Keratinocyte (primary cell): Measurements from ENCODE around the gene MLX. TPM values are rescaled to one million over a fixed set of nuclear protein-coding genes. Genes with fewer than 3 reads are reported as not detected.

Source experiments
- DNase-seq: peaks from one replicate; pipeline ENCODE4 v3.0.0-alpha.2; 2011; ENCODE audit warnings: low read depth, missing footprints, low spot score
- FAIRE-seq: peaks from 2 replicates; lab custom pipeline; 2011; peaks lifted over from hg19 to GRCh38; lab: Jason Lieb, UNC
- H2AFZ ChIP-seq: 2 replicates; pipeline ENCODE4 v1.6.0; 2012; ENCODE audit warnings: low read length, control low read depth, inconsistent platforms; ENCODE audit not compliant: control insufficient read depth
- H3K27ac ChIP-seq: 2 replicates; pipeline ENCODE4 v1.5.1; 2011; ENCODE audit warnings: low read length; ENCODE audit not compliant: control insufficient read depth, insufficient read depth
- H3K27me3 ChIP-seq: 3 replicates; pipeline ENCODE4 v1.6.0; 2011; ENCODE audit warnings: low read length; ENCODE audit not compliant: control insufficient read depth, insufficient read depth; ENCODE audit errors: extremely low read depth
- H3K36me3 ChIP-seq, 2 experiments: 2 replicates in 1 of 2; 3 replicates in 1 of 2; pipeline ENCODE4 v1.5.1; 2011; ENCODE audit warnings: low read length in 2 of 2, mild to moderate bottlenecking in 1 of 2; ENCODE audit not compliant: control insufficient read depth in 2 of 2, insufficient read depth in 2 of 2; ENCODE audit errors: extremely low read depth in 1 of 2
- H3K4me1 ChIP-seq: 3 replicates; pipeline ENCODE4 v1.5.1; 2011; ENCODE audit warnings: low read length; ENCODE audit not compliant: control insufficient read depth, insufficient read depth; ENCODE audit errors: extremely low read depth
- H3K4me2 ChIP-seq: 3 replicates; pipeline ENCODE4 v1.6.0; 2011; ENCODE audit warnings: low read depth, low read length; ENCODE audit not compliant: control insufficient read depth, insufficient read depth; ENCODE audit errors: extremely low read depth
- H3K4me3 ChIP-seq, 3 experiments: fragments of 200-600 bp in 1 of 3; sonication (generic) in 1 of 3; 2 replicates in 2 of 3; 3 replicates in 1 of 3; pipeline ENCODE4 v1.5.1; 2011 to 2016; ENCODE audit warnings: low read length in 3 of 3, mild to moderate bottlenecking in 3 of 3, control low read depth in 2 of 3, inconsistent platforms in 1 of 3, low read depth in 1 of 3, mixed read lengths in 1 of 3, mixed run types in 1 of 3, moderate library complexity in 1 of 3; ENCODE audit not compliant: control insufficient read depth in 2 of 3, insufficient read depth in 2 of 3; ENCODE audit errors: extremely low read depth in 1 of 3
- H3K79me2 ChIP-seq: 2 replicates; pipeline ENCODE4 v1.6.0; 2012; ENCODE audit warnings: low read length; ENCODE audit not compliant: control insufficient read depth, insufficient read depth
- H3K9ac ChIP-seq: 3 replicates; pipeline ENCODE4 v1.6.0; 2011; ENCODE audit warnings: low read length; ENCODE audit not compliant: control insufficient read depth, insufficient read depth; ENCODE audit errors: extremely low read depth
- H3K9me1 ChIP-seq: 3 replicates; pipeline ENCODE4 v1.6.0; 2011; ENCODE audit warnings: low read length; ENCODE audit not compliant: control insufficient read depth, insufficient read depth; ENCODE audit errors: extremely low read depth
- H3K9me3 ChIP-seq: 2 replicates; pipeline ENCODE4 v1.5.1; 2012; ENCODE audit warnings: low read depth, low read length; ENCODE audit not compliant: control insufficient read depth
- H4K20me1 ChIP-seq: 3 replicates; pipeline ENCODE4 v1.6.0; 2011; ENCODE audit warnings: low read length; ENCODE audit not compliant: control insufficient read depth, insufficient read depth; ENCODE audit errors: extremely low read depth
- EZH2 ChIP-seq: IDR thresholded peaks from one replicate; pipeline ENCODE4 v1.6.1; 2012; ENCODE audit warnings: inconsistent platforms, mild to moderate bottlenecking, low read length, moderate library complexity
- dilution Hi-C: fragments of 300-500 bp; cut with MboI; formaldehyde crosslinking; loops from one replicate; pipeline ENCODE4 v1.7.0; 2020; ENCODE audit warnings: low sequenced_read_pairs; ENCODE audit not compliant: extremely low pct_ligation_motif_present
- polyA plus RNA-seq, 5 experiments: library from polyadenylated mRNA; depleted of rRNA in 3 of 5; stranded (reverse) in 3 of 5; stranded (forward) in 1 of 5; unstranded in 1 of 5; fragments of >200 nt; gene quantifications; 1 replicate in 1 of 5; 2 replicates in 3 of 5; 3 replicates in 1 of 5; pipeline versions ENCODE4 v1.2.1 to v1.2.3, GENCODE V29; 2011 to 2012; ENCODE audit warnings: missing spikeins in 2 of 5, low read depth in 1 of 5, low replicate concordance in 1 of 5
- TF ChIP-seq, protein P1 (sequence below), 3 experiments: IDR thresholded peaks in 1 of 3; conservative IDR thresholded peaks in 1 of 3; optimal IDR thresholded peaks in 1 of 3; 2 replicates in 2 of 3; 3 replicates in 1 of 3; pipeline versions ENCODE3 to v1.5.1; 2011; ENCODE audit warnings: low read length in 3 of 3, mild to moderate bottlenecking in 3 of 3, moderate library complexity in 2 of 3, control low read depth in 1 of 3, inconsistent platforms in 1 of 3; ENCODE audit not compliant: insufficient read depth in 2 of 3; ENCODE audit errors: extremely low read depth in 1 of 3

Gene MLX
- polyA plus RNA-seq, 1 donor (not counting 4 experiments of a cell fraction or from before 2014, with no cell fraction given), result 39.2 TPM

DNA sequence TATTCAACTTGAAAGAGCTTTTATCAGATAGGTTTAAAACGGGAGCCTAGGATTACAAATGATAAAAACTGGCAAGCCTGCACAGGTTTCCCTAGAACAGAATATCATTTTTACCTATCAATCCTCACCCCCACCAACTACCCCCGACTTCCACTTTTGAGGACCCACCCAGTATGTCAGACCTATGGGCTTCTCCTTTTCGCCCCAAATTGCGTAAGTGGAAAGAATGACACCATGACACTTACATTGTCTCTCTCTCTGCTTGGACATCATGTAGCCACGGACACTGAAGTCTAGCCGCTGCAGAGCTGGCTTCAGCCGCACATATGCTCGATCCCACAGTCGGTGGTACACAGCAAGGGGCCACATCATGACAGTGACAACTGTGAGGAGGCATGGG is 18.0 kb downstream of the MLX start:
- H3K9ac ChIP-seq, result no peak overlapping the region
- no peaks in the 10 kb centered on the region for H3K27me3 ChIP-seq
- H3K27ac ChIP-seq, result no peak overlapping the region
- dilution Hi-C loops, result no loop called here
- FAIRE-seq, result no peak
- no peak overlapping the region for H3K4me3 ChIP-seq
- H3K4me2 ChIP-seq, result no peak overlapping the region
- H3K79me2 ChIP-seq, result no peaks in the 10 kb centered on the region
- no peaks in the 10 kb centered on the region for H4K20me1 ChIP-seq
- H3K36me3 ChIP-seq, result peaks cover 36 to 50% of the 10 kb centered on the region in 2 experiments
- DNase-seq, result no peak
- H2AFZ ChIP-seq, result no peak overlapping the region
- H3K4me1 ChIP-seq, result peaks cover 34% of the 10 kb centered on the region
- no peaks in the 10 kb centered on the region for H3K9me3 ChIP-seq
- TF ChIP-seq, protein P1, sequence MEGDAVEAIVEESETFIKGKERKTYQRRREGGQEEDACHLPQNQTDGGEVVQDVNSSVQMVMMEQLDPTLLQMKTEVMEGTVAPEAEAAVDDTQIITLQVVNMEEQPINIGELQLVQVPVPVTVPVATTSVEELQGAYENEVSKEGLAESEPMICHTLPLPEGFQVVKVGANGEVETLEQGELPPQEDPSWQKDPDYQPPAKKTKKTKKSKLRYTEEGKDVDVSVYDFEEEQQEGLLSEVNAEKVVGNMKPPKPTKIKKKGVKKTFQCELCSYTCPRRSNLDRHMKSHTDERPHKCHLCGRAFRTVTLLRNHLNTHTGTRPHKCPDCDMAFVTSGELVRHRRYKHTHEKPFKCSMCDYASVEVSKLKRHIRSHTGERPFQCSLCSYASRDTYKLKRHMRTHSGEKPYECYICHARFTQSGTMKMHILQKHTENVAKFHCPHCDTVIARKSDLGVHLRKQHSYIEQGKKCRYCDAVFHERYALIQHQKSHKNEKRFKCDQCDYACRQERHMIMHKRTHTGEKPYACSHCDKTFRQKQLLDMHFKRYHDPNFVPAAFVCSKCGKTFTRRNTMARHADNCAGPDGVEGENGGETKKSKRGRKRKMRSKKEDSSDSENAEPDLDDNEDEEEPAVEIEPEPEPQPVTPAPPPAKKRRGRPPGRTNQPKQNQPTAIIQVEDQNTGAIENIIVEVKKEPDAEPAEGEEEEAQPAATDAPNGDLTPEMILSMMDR (optimal IDR thresholded peaks at IDR 0.05 in 1 of 3, IDR thresholded peaks at IDR 0.05 in 1 of 3, conservative IDR thresholded peaks at IDR 0.05 in 1 of 3; ENCODE audit: extremely low read depth in 1 of 3, insufficient read depth in 2 of 3, low read length in 3 of 3), result no peak
- no peak for TF ChIP-seq EZH2
- H3K9me1 ChIP-seq, result peaks cover 4% of the 10 kb centered on the region

DNA sequence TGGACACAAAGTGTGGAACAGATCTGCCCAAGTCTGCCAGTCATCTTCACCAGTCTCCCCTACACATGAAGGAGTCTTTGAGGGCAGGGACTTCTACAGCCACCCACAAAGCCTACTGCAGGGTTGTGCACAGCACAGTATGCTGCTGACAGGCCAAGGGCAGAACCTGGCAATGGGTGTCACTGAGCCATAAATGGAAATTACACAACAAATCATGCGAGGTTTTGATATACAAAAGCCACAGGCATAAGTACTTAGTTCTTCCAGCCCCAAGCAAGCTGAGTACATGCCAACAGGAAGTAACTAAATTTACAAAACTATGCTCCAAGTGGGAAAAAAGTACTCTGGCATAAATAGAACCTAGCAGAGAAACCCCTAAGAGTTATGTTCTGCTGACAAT is 18.5 kb downstream of the MLX start:
- Histone ChIP-seq H3K9me3 (no peaks in the 10 kb centered on the region), H3K4me1 (peaks cover 34% of the 10 kb centered on the region), H3K27ac (no peak overlapping the region), H3K4me2 (no peak overlapping the region), H3K9ac (no peak overlapping the region), H3K4me3 (no peak overlapping the region), H3K36me3 (peaks cover 33 to 45% of the 10 kb centered on the region in 2 experiments), H3K9me1 (peaks cover 4% of the 10 kb centered on the region), H3K79me2 (no peaks in the 10 kb centered on the region), H2AFZ (no peak overlapping the region), H4K20me1 (no peaks in the 10 kb centered on the region), H3K27me3 (no peaks in the 10 kb centered on the region)
- TF ChIP-seq EZH2, result no peak
- TF ChIP-seq, protein P1 (optimal IDR thresholded peaks at IDR 0.05 in 1 of 3, IDR thresholded peaks at IDR 0.05 in 1 of 3, conservative IDR thresholded peaks at IDR 0.05 in 1 of 3; ENCODE audit: extremely low read depth in 1 of 3, insufficient read depth in 2 of 3, low read length in 3 of 3), result no peak
- FAIRE-seq (no peak), DNase-seq (no peak)
- dilution Hi-C loops, result no loop called here
